H9 (cell line): Measurements from ENCODE around the gene NRG2. TPM values are rescaled to one million over a fixed set of nuclear protein-coding genes. Genes with fewer than 3 reads are reported as not detected.

Experiments used
- DNase-seq: peaks from one replicate; pipeline ENCODE4 v3.0.0-alpha.2; 2017
- H2AFZ ChIP-seq: one replicate; pipeline ENCODE4 v1.6.1; 2013; ENCODE audit warnings: mild to moderate bottlenecking, low read length, control low read depth, moderate library complexity
- H2AK5ac ChIP-seq: 2 replicates; pipeline ENCODE4 v1.6.1; 2013; ENCODE audit warnings: low read length, control low read depth, mixed read lengths; ENCODE audit not compliant: insufficient read length
- H2BK120ac ChIP-seq: one replicate; pipeline ENCODE4 v1.6.1; 2013; ENCODE audit warnings: low read depth, mild to moderate bottlenecking, low read length, control low read depth, inconsistent platforms; ENCODE audit not compliant: poor library complexity, severe bottlenecking
- H2BK12ac ChIP-seq: 2 replicates; pipeline ENCODE4 v1.6.1; 2013; ENCODE audit warnings: low read length, control low read depth, mixed read lengths, low read depth; ENCODE audit not compliant: insufficient read length
- H2BK15ac ChIP-seq: 2 replicates; pipeline ENCODE4 v1.6.1; 2013; ENCODE audit warnings: low read depth, low read length, control low read depth
- H2BK20ac ChIP-seq: one replicate; pipeline ENCODE4 v1.6.1; 2013; ENCODE audit warnings: low read depth, mild to moderate bottlenecking, low read length, control low read depth, inconsistent platforms; ENCODE audit not compliant: poor library complexity, severe bottlenecking
- H2BK5ac ChIP-seq: 2 replicates; pipeline ENCODE4 v1.6.1; 2013; ENCODE audit warnings: low read length, control low read depth, mixed read lengths; ENCODE audit not compliant: insufficient read length
- H3K14ac ChIP-seq: 2 replicates; pipeline ENCODE4 v1.6.1; 2013; ENCODE audit warnings: low read length, control low read depth; ENCODE audit not compliant: insufficient read depth
- H3K18ac ChIP-seq: 2 replicates; pipeline ENCODE4 v1.6.1; 2013; ENCODE audit warnings: low read depth, mild to moderate bottlenecking, mixed read lengths, low read length, control low read depth; ENCODE audit not compliant: insufficient read length
- H3K23ac ChIP-seq: 2 replicates; pipeline ENCODE4 v1.6.1; 2013; ENCODE audit warnings: low read length, control low read depth, mixed read lengths, low read depth; ENCODE audit not compliant: insufficient read length
- H3K23me2 ChIP-seq: 2 replicates; pipeline ENCODE4 v1.6.1; 2013; ENCODE audit warnings: low read depth, mild to moderate bottlenecking, mixed read lengths, low read length, control low read depth; ENCODE audit not compliant: insufficient read length, poor library complexity, severe bottlenecking
- H3K27ac ChIP-seq: 2 replicates; pipeline ENCODE4 v1.5.1; 2013; ENCODE audit warnings: low read length, control low read depth, mixed read lengths, low read depth; ENCODE audit not compliant: insufficient read length
- H3K27me3 ChIP-seq: 2 replicates; pipeline ENCODE4 v1.6.1; 2013; ENCODE audit warnings: low read length, control low read depth, inconsistent platforms; ENCODE audit not compliant: insufficient read depth
- H3K4ac ChIP-seq: 2 replicates; pipeline ENCODE4 v1.6.1; 2013; ENCODE audit warnings: low read depth, mild to moderate bottlenecking, control low read depth, inconsistent platforms, low read length, moderate library complexity
- H3K4me1 ChIP-seq: 2 replicates; pipeline ENCODE4 v1.6.1; 2013; ENCODE audit warnings: low read length, control low read depth, inconsistent platforms; ENCODE audit not compliant: insufficient read depth
- H3K4me2 ChIP-seq: 2 replicates; pipeline ENCODE4 v1.6.1; 2013; ENCODE audit warnings: low read length, control low read depth, mixed read lengths; ENCODE audit not compliant: insufficient read length, insufficient read depth
- H3K56ac ChIP-seq: 2 replicates; pipeline ENCODE4 v1.6.1; 2013; ENCODE audit warnings: low read depth, mild to moderate bottlenecking, mixed read lengths, low read length, control low read depth; ENCODE audit not compliant: insufficient read length
- H3K79me1 ChIP-seq: 2 replicates; pipeline ENCODE4 v1.6.1; 2013; ENCODE audit warnings: low read depth, mild to moderate bottlenecking, moderate library complexity, low read length, control low read depth, inconsistent platforms; ENCODE audit not compliant: insufficient read depth, poor library complexity, severe bottlenecking
- H3K79me2 ChIP-seq: 2 replicates; pipeline ENCODE4 v1.6.1; 2013; ENCODE audit warnings: low read length, control low read depth, inconsistent platforms; ENCODE audit not compliant: insufficient read depth
- H3K9ac ChIP-seq: 2 replicates; pipeline ENCODE4 v1.6.1; 2013; ENCODE audit warnings: low read length, control low read depth, mixed read lengths; ENCODE audit not compliant: insufficient read length; ENCODE audit errors: extremely low read depth
- H3K9me3 ChIP-seq: one replicate; pipeline ENCODE4 v1.6.1; 2013; ENCODE audit warnings: low read depth, low read length, inconsistent platforms; ENCODE audit not compliant: control insufficient read depth
- H3T11ph ChIP-seq: one replicate; pipeline ENCODE4 v1.6.1; 2013; ENCODE audit warnings: mild to moderate bottlenecking, low read length, control low read depth, inconsistent platforms
- H4K20me1 ChIP-seq: one replicate; pipeline ENCODE4 v1.6.1; 2013; ENCODE audit not compliant: control insufficient read depth, insufficient read length, insufficient read depth
- H4K5ac ChIP-seq: 2 replicates; pipeline ENCODE4 v1.6.1; 2013; ENCODE audit warnings: low read depth, mild to moderate bottlenecking, mixed read lengths, low read length, control low read depth; ENCODE audit not compliant: insufficient read length
- H4K8ac ChIP-seq: replicated peaks from 2 replicates; pipeline ENCODE4 v1.6.1; 2013; ENCODE audit warnings: low read length, control low read depth, mixed read lengths, low read depth; ENCODE audit not compliant: insufficient read length
- H4K91ac ChIP-seq: 2 replicates; pipeline ENCODE4 v1.6.1; 2013; ENCODE audit warnings: low read depth, mild to moderate bottlenecking, moderate library complexity, mixed read lengths, low read length, control low read depth; ENCODE audit not compliant: insufficient read length
- H3K27ac Mint-ChIP-seq, 3 experiments: 2 replicates in 2 of 3; 3 replicates in 1 of 3; pipeline ENCODE4 v1.8.0; 2020 to 2021; ENCODE audit warnings: mixed read lengths in 3 of 3, mild to moderate bottlenecking in 1 of 3, moderate library complexity in 1 of 3
- H3K27me3 Mint-ChIP-seq: 2 replicates; pipeline ENCODE4 v1.8.0; 2021; ENCODE audit warnings: low read depth, mild to moderate bottlenecking, moderate library complexity, mixed read lengths
- H3K36me3 Mint-ChIP-seq, 3 experiments: 2 replicates in 2 of 3; 3 replicates in 1 of 3; pipeline ENCODE4 v1.8.0; 2020 to 2021; ENCODE audit warnings: low read depth in 3 of 3, mixed read lengths in 3 of 3; ENCODE audit not compliant: insufficient read depth in 1 of 3
- H3K4me1 Mint-ChIP-seq, 2 experiments: 2 replicates each; pipeline ENCODE4 v1.8.0; 2020; ENCODE audit warnings: mixed read lengths in 2 of 2
- H3K4me3 Mint-ChIP-seq, 2 experiments: 2 replicates in 1 of 2; 3 replicates in 1 of 2; pipeline ENCODE4 v1.8.0; 2020 to 2021; ENCODE audit warnings: mild to moderate bottlenecking in 2 of 2, mixed read lengths in 2 of 2, moderate library complexity in 1 of 2
- H3K9me3 Mint-ChIP-seq, 2 experiments: 2 replicates in 1 of 2; 3 replicates in 1 of 2; pipeline ENCODE4 v1.8.0; 2020; ENCODE audit warnings: mild to moderate bottlenecking in 2 of 2, mixed read lengths in 2 of 2, moderate library complexity in 1 of 2
- CTCF ChIP-seq: fragments of 200-600 bp; sonication (generic); conservative IDR thresholded peaks from 3 replicates; pipeline ENCODE4 v1.8.0; 2021; ENCODE audit warnings: antibody characterized with exemption, mild to moderate bottlenecking
- WGBS: extraction: QIAGEN DNeasy Blood & Tissue Kit; methylation state at CpG from one replicate; pipeline ENCODE4 v1.1.7; 2013; ENCODE audit warnings: missing lambda C conversion rate, low lambda C conversion rate, mixed read lengths; ENCODE audit not compliant: insufficient read length; ENCODE audit errors: extremely low coverage; 5-methylcytosine and 5-hydroxymethylcytosine counted together
- total RNA-seq: library from RNA; stranded (reverse); gene quantifications from 2 replicates; pipeline ENCODE4 v1.2.1, GENCODE V29; 2021

Gene NRG2
- total RNA-seq, 1 experiment from 2014 or later = not detected

- no peak overlapping the region for H2AFZ ChIP-seq
- no CpG with 5 or more reads among the region's 10 CpGs for WGBS
- H3K9ac ChIP-seq = no peak overlapping the region
- Mint-ChIP-seq H3K27ac (no peak overlapping the region), H3K4me1 (no peaks in the 10 kb centered on the region), H3K9me3 (no peaks in the 10 kb centered on the region), H3K27me3 (peaks cover 43% of the 10 kb centered on the region), H3K4me3 (no peak overlapping the region; a peak in 1 of 5 replicates), H3K36me3 (no peaks in the 10 kb centered on the region)
- no peaks in the 10 kb centered on the region for H3K4me1 ChIP-seq
- no peak for TF ChIP-seq CTCF
- no peak overlapping the region for H2AK5ac ChIP-seq
- H2BK120ac ChIP-seq = no peak overlapping the region
- no peaks in the 10 kb centered on the region for H3K79me2 ChIP-seq
- H4K20me1 ChIP-seq = peaks cover 2% of the 10 kb centered on the region
- no peak overlapping the region for H3K23ac ChIP-seq
- H3T11ph ChIP-seq = no peak overlapping the region
- H3K27ac ChIP-seq = no peak overlapping the region
- H3K14ac ChIP-seq = no peak overlapping the region; the same call in 1 of the 2 replicates
- no peak overlapping the region for H2BK5ac ChIP-seq
- H2BK20ac ChIP-seq = no peak overlapping the region
- no peak overlapping the region for H4K91ac ChIP-seq
- no peak overlapping the region for H4K5ac ChIP-seq
- H3K9me3 ChIP-seq = no peaks in the 10 kb centered on the region
- H3K27me3 ChIP-seq = no peaks in the 10 kb centered on the region; the same call in 1 of the 2 replicates
- no peak overlapping the region for H4K8ac ChIP-seq
- no peak overlapping the region for H3K56ac ChIP-seq
- no peak overlapping the region for H3K4ac ChIP-seq
- H3K18ac ChIP-seq = no peak overlapping the region
- H3K79me1 ChIP-seq = no peaks in the 10 kb centered on the region
- no peak overlapping the region for H2BK15ac ChIP-seq
- H3K23me2 ChIP-seq = no peaks in the 10 kb centered on the region
- no peak for DNase-seq
- no peak overlapping the region for H3K4me2 ChIP-seq
- H2BK12ac ChIP-seq = no peak overlapping the region
Measured at GRCh38 chr5:139837711-139838380, 205.3 kb downstream of the NRG2 start.
